ENCODE results near the gene SCAF8.

DNA sequence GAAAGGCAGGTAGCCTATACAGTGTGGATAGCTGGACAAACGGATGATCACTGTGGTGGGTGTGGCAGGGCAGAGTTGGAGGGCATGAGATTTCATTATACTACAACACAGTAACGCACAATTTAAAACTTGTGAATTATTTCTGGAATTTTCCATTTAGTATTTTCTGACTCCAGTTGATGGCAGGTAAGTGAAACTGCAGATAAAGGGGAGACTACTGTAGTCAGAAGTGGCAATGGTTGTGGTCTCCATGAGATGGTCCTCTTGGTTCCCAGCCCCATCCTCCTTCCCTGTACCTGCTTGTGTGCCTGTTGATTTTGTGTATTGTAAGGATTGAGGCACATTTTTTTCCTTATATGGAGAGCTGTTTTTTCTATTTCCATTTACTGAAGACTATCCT is 22.5 kb upstream of the SCAF8 start:
- TF ChIP-seq, protein P1, sequence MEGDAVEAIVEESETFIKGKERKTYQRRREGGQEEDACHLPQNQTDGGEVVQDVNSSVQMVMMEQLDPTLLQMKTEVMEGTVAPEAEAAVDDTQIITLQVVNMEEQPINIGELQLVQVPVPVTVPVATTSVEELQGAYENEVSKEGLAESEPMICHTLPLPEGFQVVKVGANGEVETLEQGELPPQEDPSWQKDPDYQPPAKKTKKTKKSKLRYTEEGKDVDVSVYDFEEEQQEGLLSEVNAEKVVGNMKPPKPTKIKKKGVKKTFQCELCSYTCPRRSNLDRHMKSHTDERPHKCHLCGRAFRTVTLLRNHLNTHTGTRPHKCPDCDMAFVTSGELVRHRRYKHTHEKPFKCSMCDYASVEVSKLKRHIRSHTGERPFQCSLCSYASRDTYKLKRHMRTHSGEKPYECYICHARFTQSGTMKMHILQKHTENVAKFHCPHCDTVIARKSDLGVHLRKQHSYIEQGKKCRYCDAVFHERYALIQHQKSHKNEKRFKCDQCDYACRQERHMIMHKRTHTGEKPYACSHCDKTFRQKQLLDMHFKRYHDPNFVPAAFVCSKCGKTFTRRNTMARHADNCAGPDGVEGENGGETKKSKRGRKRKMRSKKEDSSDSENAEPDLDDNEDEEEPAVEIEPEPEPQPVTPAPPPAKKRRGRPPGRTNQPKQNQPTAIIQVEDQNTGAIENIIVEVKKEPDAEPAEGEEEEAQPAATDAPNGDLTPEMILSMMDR (IDR thresholded peaks at IDR 0.05), result no peak
- TF ChIP-seq POLR2A (IDR thresholded peaks at IDR 0.05) (no peak), EP300 (IDR thresholded peaks at IDR 0.05) (no peak)

Data from sigmoid colon (tissue), 4 donors.